OCI-LY3 (cell line): ENCODE measurements around the gene ARMC12.

Experiments
- CTCF ChIP-seq: fragments of 200-600, 300-600 bp; sonication (generic); IDR thresholded peaks from 2 replicates; pipeline ENCODE4 v1.5.1; 2014; ENCODE audit warnings: antibody characterized with exemption, low read length, low read depth
- EZH2phosphoT487 ChIP-seq: fragments of 200-600 bp; shearing (Covaris generic); IDR thresholded peaks from 2 replicates; pipeline ENCODE4 v1.6.1; 2018; ENCODE audit warnings: antibody characterized with exemption, mixed run types, low read depth

- TF ChIP-seq CTCF (peak; percentile 42), EZH2phosphoT487 (no peak)
Measured at GRCh38 chr6:35728683-35729678, 7.9 kb upstream of the ARMC12 start.
